NCI-H187 treated with DMSO at 0.1 percent for 48 hours (cell line): ENCODE results near the gene PPM1H.
"Not testable (repeated sequence)": the region's sequence is repeated elsewhere in the genome, so short reads cannot be mapped to it uniquely, and the experiment has no call there.

Experiments used
- DNase-seq: peaks from one replicate; lab custom pipeline; 2025; lab: John Stamatoyannopoulos, UW

The PPM1H gene

GRCh38 chr12:62681306-62681705 lies 253.6 kb downstream of the PPM1H start:
- no peak for DNase-seq

GRCh38 chr12:62679608-62680007 lies 255.3 kb downstream of the PPM1H start:
- no peak for DNase-seq

- DNase-seq, result no peak
Measured at GRCh38 chr12:62677355-62677754, 257.6 kb downstream of the PPM1H start.

GRCh38 chr12:62676521-62677307 lies 258.2 kb downstream of the PPM1H start:
- no peak for DNase-seq

- no peak for DNase-seq
Measured at GRCh38 chr12:62673028-62673815, 261.7 kb downstream of the PPM1H start.

- no peak for DNase-seq
Measured at GRCh38 chr12:62670986-62671720, 263.8 kb downstream of the PPM1H start.

GRCh38 chr12:62668782-62669181 lies 266.2 kb downstream of the PPM1H start:
- DNase-seq, result no peak

- not testable (repeated sequence) for DNase-seq
Measured at GRCh38 chr12:62664951-62665350, 270.0 kb downstream of the PPM1H start.

- no peak for DNase-seq
Measured at GRCh38 chr12:62660756-62661155, 274.2 kb downstream of the PPM1H start.

GRCh38 chr12:62659453-62660295 lies 275.3 kb downstream of the PPM1H start:
- no peak for DNase-seq

GRCh38 chr12:62658910-62659309 lies 276.0 kb downstream of the PPM1H start:
- no peak for DNase-seq

- no peak for DNase-seq
Measured at GRCh38 chr12:62657363-62657632, 277.7 kb downstream of the PPM1H start.

- no peak for DNase-seq
Measured at GRCh38 chr12:62656591-62657362, 278.2 kb downstream of the PPM1H start.

- no peak for DNase-seq
Measured at GRCh38 chr12:62655666-62656151, 279.2 kb downstream of the PPM1H start.

GRCh38 chr12:62654326-62655241 lies 280.4 kb downstream of the PPM1H start:
- no peak for DNase-seq

GRCh38 chr12:62653740-62654139 lies 281.2 kb downstream of the PPM1H start:
- no peak for DNase-seq

GRCh38 chr12:62653304-62653703 lies 281.6 kb downstream of the PPM1H start:
- no peak for DNase-seq

GRCh38 chr12:62651138-62651537 lies 283.8 kb downstream of the PPM1H start:
- no peak for DNase-seq

GRCh38 chr12:62649412-62650138 lies 285.4 kb downstream of the PPM1H start:
- DNase-seq, result no peak
